Measurements from ENCODE around the gene COG5. TPM values are rescaled to one million over a fixed set of nuclear protein-coding genes. Genes with fewer than 3 reads are reported as not detected.
A peak's percentile ranks its signal among the peaks of the same experiment; 100 is the strongest.

Gene COG5
- total and polyA plus RNA-seq, 12 donors: 4.4 to 43.8 (median 32.8) TPM

GRCh38 chr7:107244613-107245012 lies 319.1 kb downstream of the COG5 start:
- TF ChIP-seq POLR2A (IDR thresholded peaks at IDR 0.05): no peak
- no peak for TF ChIP-seq CTCF (IDR thresholded peaks at IDR 0.05)
- 94 to 97% (median 96%) methylated on average over 2 of the region's 2 CpGs for WGBS, 4 donors
- H3K9me3 ChIP-seq (replicated peaks in 1 of 3): no peaks in the 10 kb centered on the region
- H3K36me3 ChIP-seq (replicated peaks in 1 of 2): no peaks in the 10 kb centered on the region
- intact Hi-C loops (cut with DNase I): no loop called here
- H3K27me3 ChIP-seq: no peaks in the 10 kb centered on the region
- H3K4me1 ChIP-seq (replicated peaks in 1 of 2): no peaks in the 10 kb centered on the region
- no peak overlapping the region for H3K27ac ChIP-seq
- no peak overlapping the region for H3K4me3 ChIP-seq
- no peak for DNase-seq

- WGBS, 4 donors: 90 to 98% (median 94%) methylated on average over 3 to 4 of the region's 4 CpGs
- no peaks in the 10 kb centered on the region for H3K4me1 ChIP-seq (replicated peaks in 1 of 2)
- intact Hi-C loops (cut with DNase I): no loop called here
- no peak for DNase-seq
- H3K9me3 ChIP-seq (replicated peaks in 1 of 3): no peaks in the 10 kb centered on the region
- no peaks in the 10 kb centered on the region for H3K27me3 ChIP-seq
- TF ChIP-seq POLR2A (IDR thresholded peaks at IDR 0.05) (no peak), CTCF (IDR thresholded peaks at IDR 0.05) (no peak)
- H3K4me3 ChIP-seq: no peak overlapping the region
- H3K36me3 ChIP-seq (replicated peaks in 1 of 2): no peaks in the 10 kb centered on the region
- no peak overlapping the region for H3K27ac ChIP-seq
Observed at GRCh38 chr7:107242267-107242666, 321.5 kb downstream of the COG5 start.

GRCh38 chr7:107237451-107237850 lies 326.3 kb downstream of the COG5 start:
- Histone ChIP-seq H3K27me3 (no peaks in the 10 kb centered on the region), H3K4me1 (replicated peaks in 1 of 2) (no peaks in the 10 kb centered on the region), H3K36me3 (replicated peaks in 1 of 2) (no peaks in the 10 kb centered on the region), H3K4me3 (no peak overlapping the region), H3K9me3 (replicated peaks in 1 of 3) (no peaks in the 10 kb centered on the region), H3K27ac (no peak overlapping the region)
- intact Hi-C loops (cut with DNase I): no loop called here
- WGBS, 4 donors: 87 to 94% (median 90%) methylated on average over 4 of the region's 4 CpGs
- no peak for DNase-seq
- no peak for TF ChIP-seq CTCF (IDR thresholded peaks at IDR 0.05)
- TF ChIP-seq POLR2A (IDR thresholded peaks at IDR 0.05): no peak

GRCh38 chr7:107236862-107237261 lies 326.9 kb downstream of the COG5 start:
- Histone ChIP-seq H3K27ac (no peak overlapping the region), H3K9me3 (replicated peaks in 1 of 3) (no peaks in the 10 kb centered on the region), H3K27me3 (no peaks in the 10 kb centered on the region), H3K4me3 (no peak overlapping the region), H3K36me3 (replicated peaks in 1 of 2) (no peaks in the 10 kb centered on the region), H3K4me1 (replicated peaks in 1 of 2) (no peaks in the 10 kb centered on the region)
- DNase-seq: peak in 3 of 7 donors; percentile 22 to 38 (median 23)
- intact Hi-C loops (cut with DNase I): no loop called here
- no peak for TF ChIP-seq CTCF (IDR thresholded peaks at IDR 0.05)
- no peak for TF ChIP-seq POLR2A (IDR thresholded peaks at IDR 0.05)

Data from adrenal gland (tissue), 12 donors.